HG03196 (cell line): ENCODE data around the gene SZT2.
"Not testable (repeated sequence)": the region's sequence is repeated elsewhere in the genome, so short reads cannot be mapped to it uniquely, and the experiment has no call there.

Source experiments
- ATAC-seq: cut with Tn5 transposase; IDR thresholded peaks from one replicate; pipeline ENCODE4 v1.9.1; 2021; ENCODE audit not compliant: unreplicated experiment

SZT2 gene

DNA sequence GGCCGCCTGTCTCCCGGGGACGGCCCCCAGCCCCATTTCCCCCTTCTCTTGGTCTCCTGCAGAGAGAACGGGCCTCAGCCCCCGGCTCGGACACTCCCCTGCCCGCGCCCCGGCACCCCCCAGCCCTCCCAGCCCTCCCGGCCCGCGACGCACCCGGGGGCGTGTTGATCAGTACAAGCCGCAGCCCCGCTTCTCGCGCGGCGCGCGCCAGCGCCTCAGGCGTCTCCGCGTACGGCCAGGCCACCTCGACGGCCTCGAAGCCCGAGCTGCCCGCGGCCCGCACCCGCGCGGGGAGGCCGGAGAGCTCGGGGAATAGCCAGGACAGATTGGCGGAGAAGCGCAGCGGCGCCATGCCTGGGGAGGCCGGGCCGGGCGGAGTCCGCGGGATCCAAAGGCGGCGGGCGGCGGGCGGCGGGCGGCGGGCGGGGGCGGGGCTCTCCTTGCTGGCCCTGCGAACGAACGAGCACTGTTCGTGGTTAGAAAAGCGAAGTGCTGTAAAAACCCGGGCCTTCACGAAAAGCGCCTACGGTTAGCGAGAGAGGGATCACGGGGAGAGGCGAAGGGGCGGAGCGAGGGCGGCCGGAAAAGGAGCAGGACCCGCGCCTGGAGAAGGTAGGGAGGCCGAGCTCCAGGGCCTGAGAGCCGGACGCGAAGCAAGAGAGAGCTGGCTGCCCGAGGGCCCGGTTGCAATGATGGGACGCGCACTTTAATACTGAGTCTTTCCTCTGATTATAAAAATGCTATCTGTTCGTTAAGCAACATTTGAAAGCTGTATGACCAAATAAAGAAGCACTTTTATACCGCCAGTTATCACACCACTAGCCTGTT, 64.0 kb downstream of the SZT2 start, which contains the start of gene HYI:
TSS of gene HYI (minus strand) at position 490 of the 828 bp plus-strand sequence. CDS start at position 352, 138 bp downstream.
- no peak for ATAC-seq

DNA sequence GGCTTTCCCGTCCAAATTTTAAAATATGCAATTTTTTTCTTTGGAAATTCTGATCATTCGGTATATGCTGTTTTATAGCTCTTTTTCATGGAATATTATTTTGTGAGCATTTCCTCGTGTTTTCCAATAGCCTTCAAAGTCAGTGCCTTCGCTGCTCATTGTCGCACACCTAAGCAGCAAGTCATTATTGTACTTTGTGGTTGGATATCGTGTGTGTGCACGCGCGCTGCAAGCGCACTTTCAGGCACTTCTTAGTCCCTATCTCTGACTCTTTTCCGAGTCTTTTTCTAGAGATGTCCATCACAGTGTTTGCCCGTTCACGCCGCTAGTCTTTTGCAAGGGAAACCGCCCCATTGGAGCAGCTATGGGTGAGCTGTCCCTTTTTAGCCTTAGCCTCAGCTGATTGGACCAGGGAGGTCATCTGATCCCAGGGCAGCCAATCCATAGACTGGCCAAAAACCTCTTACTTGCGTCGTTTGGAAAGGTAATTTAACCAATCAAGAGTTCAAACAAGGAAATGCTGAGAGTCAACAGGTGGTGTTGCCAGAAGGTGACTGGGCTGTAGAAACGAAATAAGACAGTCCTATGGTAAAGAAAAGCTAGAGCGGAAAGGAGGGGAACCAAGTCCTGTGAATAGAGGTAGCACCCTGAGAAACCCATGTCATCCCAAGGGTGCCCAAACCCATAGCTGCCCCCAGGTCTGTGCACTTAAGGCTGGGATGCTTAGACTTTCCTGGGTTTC, 64.7 kb downstream of the SZT2 start:
- peak; percentile 64 for ATAC-seq

DNA sequence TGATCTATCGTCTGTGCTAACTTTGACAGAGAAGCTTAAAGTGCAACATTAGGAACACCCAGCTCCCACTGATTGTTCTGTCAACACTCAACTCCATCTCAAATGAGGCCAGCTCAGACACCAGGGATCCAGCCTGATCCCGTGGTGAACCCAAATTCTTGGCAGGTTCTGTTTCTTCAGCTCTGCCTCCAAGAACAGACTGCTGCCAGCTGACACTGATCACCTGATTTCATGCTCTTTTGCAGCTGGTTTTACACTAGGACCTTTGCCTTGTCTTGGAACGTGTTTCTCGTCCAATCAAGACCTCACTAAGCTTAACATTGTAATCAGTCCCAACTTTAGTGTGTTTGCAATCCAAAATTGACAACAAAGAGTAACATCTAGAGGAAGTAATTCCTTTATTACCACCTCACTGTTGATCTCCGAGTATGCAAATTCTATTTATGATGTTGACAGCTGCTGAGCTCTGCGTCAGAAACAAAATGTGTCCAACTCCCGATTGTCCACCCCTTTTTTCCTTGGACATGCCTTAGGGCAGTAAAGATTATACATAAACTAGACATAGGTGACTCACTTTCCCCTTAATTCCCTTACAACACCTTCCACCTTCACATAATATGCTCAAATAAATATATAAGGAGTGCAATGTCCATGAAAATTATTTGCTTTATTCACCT, 65.7 kb downstream of the SZT2 start:
- no peak for ATAC-seq

DNA sequence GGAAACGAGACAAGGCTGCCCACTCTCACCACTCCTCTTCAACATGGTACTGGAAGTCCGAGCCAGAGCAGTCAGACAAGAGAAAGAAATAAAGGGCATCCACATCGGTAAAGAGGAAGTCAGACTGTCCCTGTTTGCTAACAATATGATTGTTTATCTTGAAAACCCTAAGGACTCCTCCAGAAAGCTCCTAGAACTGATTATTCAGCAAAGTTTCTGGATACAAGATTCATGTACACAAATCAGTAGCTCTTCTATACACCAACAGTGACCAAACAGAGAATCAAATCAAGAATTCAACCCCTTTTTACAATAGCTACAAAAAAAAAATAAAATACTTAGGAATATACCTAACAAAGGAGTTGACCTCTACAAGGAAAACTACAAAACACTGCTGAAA, 68.7 kb downstream of the SZT2 start:
- not testable (repeated sequence) for ATAC-seq

DNA sequence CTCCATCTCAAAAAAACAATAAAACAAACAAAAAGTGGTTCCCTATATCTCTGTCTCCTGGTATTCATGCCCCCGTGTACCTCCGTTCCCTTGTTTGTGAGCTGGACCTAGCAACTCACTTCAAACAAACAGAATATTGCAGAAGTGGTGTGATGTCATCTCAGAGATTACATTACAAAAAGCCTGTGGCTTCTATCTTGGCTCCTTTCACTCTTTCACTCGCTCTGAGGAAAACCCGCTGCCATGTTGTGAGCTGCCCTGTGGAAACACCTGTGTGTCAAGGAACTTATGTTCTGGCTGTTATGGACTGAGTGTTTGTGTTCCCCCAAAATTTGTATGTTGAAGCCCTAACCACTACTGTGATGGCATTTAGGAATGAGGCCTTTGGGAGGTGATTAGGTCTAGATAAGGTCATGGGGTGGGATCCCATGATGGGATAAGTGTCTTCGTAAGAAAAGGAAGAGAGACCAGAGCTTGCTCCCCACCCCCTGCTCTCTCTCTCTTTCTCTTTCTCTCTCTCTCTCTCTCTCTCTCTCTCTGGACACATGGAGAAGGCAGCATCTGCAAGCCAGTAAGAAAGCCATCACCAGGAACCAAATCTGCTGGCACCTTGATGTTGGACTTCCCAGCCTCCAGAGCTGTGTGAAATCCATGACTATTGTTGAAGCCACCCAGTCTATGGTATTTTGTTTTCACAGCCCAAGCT, 71.4 kb downstream of the SZT2 start:
- ATAC-seq = no peak

DNA sequence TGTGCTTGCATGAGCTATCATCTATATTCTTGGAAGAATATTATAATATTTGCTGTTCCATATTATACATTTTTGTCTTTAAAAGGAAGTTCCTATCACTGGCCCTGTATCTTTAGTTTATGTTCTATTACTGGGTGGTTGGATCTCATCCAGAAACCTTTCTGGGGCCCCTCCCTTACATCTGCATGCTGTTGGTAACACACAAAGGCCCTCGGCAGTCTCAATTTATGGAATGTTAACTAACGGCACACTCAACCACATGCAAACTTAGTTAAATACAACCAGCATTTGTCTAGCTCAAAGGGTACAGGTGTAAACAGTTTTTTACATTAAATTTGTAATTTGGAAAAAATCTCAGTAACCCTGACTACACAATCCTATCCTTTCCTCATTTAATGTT, 73.8 kb downstream of the SZT2 start:
- no peak for ATAC-seq

DNA sequence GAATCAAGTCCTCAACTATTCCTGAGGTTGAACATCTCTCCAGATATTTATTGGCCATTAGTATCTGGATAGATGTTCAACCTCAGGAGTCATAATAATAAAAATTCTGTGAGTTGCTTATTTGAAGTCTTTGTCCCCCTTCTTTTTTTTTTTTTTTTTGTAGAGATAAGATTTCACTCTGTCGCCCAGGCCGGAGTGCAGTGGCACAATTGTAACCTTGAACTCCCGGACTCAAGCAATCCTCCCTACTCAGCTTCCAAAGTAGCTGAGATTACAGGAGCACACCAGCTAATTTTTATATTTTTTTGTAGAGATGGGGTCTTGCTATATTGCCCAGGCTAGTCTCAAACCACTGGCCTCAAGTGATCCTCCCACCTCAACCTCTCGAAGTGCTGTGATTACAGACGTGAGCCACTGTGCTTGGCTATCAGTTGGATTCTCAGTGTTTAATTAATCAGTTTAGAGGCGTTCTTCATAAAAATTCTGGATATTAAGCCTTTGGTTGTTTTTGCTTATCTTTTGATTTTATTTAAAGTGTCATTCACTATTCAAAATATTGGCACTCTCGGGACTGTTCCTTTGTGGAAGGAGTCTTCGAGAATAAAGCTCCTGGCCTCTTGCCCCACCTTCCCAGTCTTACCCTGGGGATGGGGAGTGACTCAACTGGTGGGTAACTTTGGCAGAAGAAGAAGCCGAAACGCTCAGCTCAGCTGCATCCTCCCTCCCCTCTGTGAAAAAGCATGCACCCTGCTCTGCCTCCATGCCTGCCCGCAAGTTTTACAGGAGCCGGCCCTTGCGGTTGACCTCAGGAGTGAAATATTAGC, 75.2 kb downstream of the SZT2 start:
- ATAC-seq = no peak

DNA sequence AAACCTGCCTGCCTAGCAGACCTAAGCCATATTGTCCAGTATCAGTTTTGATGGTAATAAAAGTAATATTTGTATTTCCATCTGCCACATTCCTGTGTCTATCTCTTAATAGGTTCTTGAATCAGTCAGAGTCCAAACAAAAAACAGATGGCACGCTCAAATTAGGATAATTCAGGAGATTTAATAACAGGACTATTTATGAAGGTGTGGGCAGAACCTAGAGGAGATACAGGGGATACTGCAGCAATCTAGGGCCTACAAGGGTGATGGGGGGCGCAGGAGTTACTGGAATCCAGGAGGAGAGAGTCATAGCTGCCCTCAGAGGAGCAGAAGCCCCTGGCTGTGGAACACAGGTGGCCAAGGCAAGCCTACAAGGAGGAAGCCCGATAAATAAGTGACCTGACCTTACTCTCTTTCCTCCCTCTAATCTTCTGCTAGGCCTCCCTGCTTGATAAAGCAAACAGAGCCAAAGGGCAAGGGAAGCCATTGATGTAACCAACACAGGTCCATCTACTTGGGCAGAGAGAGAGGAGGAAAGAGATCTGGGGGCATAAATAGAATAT, 75.9 kb downstream of the SZT2 start:
- no peak for ATAC-seq

DNA sequence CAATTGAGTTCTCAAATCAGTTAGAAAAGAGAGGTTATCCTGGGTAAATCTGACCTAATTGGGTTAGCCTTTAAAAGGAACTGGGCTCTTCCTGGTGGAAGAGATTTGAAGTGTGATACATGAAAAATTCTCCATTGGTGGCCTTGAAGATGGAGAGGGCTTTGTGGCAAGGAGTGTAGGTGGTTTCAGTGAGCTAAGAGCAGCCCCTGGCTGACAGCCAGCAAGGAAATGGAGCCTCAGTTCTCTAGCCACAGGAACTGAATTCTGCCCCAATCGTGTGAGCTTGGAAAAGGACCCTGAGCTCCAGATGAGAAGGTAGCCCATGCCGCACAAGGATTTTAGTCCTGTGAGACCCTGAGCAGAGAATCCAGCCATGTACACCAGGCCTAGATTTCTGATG, 76.7 kb downstream of the SZT2 start:
- no peak for ATAC-seq

DNA sequence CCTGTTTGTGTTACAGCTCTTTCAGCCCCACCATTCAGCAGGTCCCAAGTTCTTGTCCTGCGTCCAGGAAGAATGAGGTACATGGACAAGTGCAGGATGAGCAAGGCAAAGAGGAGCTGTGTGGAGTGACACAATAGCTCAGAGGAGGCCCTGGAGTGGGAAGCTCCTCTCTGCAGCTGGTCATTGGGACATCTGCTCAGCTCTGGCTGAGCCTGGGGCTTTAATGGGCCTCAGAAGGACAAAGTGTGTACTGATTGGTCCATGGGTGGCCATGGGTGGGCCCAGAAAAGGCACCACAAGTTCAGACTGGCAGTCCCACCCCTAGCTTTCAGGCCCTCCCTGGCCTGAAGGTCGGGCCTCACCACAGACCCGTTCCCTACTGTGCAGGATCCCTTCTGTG, 78.7 kb downstream of the SZT2 start:
- ATAC-seq = no peak

DNA sequence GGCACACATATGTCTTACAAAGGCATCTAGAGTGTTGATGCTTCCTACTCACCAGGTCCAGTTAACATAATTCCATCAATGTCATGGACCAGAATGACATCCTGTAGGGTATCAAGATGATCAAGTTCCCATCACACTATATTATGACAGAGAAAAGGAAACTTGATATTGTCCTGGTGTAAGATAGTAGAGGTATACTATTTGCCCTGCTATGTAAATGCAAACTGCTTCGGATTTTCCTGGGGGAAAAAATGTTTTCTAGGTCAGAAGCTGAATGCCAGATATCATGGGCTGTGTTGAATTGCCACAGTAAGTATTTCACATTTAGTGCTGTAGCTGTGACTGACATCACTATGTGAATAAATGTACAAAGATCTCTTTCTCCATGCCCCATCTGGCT, 80.2 kb downstream of the SZT2 start:
- ATAC-seq = no peak

DNA sequence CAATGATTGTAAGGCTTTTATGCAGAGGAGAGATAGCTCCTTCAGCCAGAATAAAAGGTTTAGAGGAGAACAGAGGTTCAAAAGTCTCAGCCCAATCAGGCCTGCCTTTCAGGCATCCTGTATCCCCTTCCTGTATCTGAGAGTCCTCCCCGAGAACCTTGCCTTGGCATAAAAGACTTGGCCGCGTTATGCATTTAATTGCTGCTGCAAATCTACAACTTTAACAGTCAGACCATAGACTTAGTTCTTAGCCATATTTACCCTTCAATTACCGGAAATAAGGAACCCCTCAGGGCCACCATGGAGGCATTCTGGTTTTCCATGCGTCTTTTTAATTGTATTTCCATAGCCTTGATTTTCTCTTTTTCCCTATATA, 82.4 kb downstream of the SZT2 start:
- ATAC-seq = no peak

DNA sequence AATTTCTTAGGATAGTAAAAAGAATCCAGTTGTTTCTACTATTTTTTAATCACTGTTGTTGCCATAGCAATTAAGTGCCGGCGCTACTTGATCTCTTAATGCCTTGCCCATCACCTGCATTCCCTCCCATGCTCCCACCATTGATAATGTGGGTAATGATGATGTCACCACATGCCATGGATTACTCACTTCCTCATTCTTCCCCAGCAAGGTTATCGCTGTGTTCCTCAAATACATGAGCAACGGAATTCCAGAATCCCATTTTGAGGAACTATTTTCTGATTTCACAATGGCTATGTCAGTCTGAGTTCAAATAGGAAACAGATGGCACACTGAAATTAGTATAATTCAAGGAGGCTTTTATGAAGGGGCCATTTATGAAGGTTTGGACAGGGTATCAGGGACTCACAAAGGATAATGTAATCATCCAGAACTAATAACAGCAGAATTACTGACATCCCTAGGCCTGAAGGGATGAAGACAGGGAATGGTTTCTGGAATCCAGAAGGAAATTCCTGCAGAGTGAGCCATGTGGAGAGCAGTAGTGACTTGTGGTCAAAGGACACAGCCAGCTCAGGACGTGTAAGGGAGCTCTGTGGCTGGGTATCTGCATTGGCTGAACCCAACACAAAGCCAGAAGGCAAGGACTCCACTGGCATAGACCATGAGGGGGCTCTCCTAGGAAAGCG, 82.9 kb downstream of the SZT2 start:
- ATAC-seq = not testable (repeated sequence)

DNA sequence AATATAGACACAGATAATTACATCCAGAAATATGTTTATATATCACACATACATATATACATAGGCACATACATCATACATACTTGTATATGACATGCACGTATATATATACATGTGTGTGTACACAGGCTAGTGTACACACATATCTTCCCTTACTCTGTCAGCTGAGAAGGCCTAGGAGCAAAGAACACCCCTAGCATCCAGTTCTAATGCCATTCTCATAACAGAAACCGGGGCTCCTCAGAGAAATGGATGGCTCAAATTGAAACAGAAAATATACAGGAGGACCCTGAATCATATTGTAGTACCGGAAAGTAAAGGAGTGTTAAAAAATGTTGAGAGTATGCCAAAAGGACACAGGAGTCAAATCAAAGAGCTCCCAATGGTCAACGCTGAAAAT, 83.8 kb downstream of the SZT2 start:
- ATAC-seq = no peak

DNA sequence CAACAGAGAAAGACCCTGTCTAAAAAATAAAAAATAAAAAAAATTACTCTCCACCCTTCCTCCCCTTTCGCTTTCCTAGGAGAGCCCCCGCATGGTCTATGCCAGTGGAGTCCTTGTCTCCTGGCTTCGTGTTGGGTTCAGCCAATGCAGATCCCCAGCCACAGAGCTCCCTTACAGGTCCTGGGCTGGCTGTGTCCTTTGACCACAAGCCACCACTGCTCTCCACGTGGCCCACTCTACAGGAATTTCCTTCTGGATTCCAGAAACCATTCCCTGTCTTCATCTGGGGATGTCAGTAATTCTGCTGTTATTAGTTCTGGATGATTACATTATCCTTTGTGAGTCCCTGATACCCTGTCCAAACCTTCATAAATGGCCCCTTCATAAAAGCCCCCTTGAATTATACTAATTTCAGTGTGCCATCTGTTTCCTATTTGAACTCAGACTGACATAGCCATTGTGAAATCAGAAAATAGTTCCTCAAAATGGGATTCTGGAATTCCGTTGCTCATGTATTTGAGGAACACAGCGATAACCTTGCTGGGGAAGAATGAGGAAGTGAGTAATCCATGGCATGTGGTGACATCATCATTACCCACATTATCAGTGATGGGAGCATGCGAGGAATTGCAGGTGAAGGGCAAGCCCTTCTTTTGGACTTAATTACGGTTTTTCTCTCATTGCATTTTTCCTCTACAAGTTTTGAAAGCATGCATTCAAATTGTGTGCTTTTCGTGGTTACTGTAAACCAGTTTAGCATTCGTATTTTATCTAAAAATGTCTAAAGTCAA, 86.1 kb downstream of the SZT2 start:
- ATAC-seq = not testable (repeated sequence)

DNA sequence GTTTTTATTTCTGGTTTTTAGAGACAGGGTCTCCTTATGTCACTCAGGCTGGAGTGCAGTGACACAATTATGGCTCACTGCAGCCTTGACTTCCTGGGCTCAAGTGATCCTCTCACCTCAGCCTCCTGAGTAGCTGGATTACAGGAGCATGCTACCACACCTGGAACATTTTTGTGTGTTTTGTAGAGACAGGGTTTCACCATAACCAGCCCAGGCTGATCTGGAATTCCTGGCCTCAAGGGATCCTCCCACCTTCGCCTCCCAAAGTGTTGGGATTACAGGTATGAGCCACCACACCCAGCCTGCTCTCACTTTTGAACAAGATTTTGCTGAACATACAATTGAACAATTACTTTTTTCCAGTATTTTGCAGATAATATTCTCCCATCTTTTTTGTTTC, 88.0 kb downstream of the SZT2 start:
- no peak for ATAC-seq

DNA sequence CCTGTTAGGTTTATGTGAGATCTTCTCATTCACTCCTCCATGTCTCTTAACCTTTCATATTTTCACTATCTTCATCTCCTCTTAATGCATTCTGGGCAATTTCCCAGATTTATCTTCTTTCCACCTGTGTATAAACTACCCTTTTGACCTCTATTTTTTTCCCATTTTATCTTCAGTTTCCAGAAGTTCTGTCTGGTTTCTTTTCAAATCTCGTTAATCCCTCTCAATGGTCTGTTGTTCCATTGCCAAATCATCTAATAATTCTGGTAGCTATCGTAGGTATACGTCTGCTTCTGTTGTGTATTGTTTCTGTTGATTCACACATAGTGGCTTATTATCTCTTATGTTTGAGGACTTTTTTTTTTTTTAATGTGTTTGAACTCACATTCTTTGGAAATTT, 89.7 kb downstream of the SZT2 start:
- no peak for ATAC-seq

DNA sequence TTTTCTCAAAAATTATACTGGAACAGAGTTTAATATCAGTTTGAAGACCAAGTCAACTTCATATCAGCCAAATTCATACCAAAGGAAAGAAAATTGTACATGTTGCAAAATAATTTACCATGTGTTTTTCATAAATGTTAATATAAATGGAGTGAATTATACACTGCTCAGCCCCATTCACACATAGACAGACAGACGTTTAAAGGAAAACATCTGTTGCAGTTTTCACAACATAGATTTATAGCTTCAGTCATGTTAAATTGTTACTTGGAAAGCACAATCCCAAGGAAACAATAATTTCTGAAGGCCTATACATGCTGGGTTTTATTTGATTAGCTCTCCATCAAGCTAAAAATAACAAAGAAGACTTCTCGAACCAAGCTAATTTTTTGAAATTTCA, 91.8 kb downstream of the SZT2 start:
- ATAC-seq = no peak

DNA sequence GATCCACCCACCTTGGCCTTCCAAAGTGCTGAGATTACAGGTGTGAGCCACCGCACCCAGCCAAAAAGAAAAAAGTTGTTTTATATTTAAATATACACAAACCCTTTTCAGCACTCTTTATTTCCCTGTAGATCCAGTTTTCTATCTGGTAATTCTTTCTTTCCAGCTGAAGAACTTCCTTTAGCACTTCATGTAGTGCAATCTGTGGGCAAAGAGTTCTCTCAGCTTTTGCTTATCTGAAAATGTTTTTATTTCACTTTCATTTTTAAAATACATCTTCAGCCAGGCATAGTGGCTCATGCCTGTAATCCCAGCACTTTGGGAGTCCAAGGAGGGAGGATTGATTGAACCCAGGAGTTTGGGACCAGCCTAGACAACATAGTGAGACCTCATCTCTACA, 92.5 kb downstream of the SZT2 start:
- ATAC-seq = no peak
